HUDEP-2 (cell line): ENCODE measurements around the gene MAG.
"Not testable (repeated sequence)": the region's sequence is repeated elsewhere in the genome, so short reads cannot be mapped to it uniquely, and the experiment has no call there.

Experiments
- DNase-seq, 76 experiments: peaks; one replicate each; lab custom pipeline; 2025; ENCODE audit not compliant: unreplicated experiment in 76 of 76; lab: John Stamatoyannopoulos, UW

MAG gene

GRCh38 chr19:35279374-35279773 is 12.6 kb upstream of the MAG start:
- no peak for DNase-seq

GRCh38 chr19:35279985-35280821 is 11.8 kb upstream of the MAG start:
- no peak for DNase-seq

GRCh38 chr19:35281303-35281702 is 10.7 kb upstream of the MAG start:
- DNase-seq: no peak

- DNase-seq: no peak
Measured at GRCh38 chr19:35284153-35285094, 7.5 kb upstream of the MAG start.

- no peak for DNase-seq
Measured at GRCh38 chr19:35285095-35285449, 6.9 kb upstream of the MAG start.

GRCh38 chr19:35285465-35285864 is 6.5 kb upstream of the MAG start:
- DNase-seq: not testable (repeated sequence)

- DNase-seq: not testable (repeated sequence)
Measured at GRCh38 chr19:35286101-35286500, 5.9 kb upstream of the MAG start.

- no peak for DNase-seq
Measured at GRCh38 chr19:35287713-35288112, 4.2 kb upstream of the MAG start.

GRCh38 chr19:35288331-35288730 is 3.6 kb upstream of the MAG start:
- no peak for DNase-seq

GRCh38 chr19:35288906-35289305 is 3.1 kb upstream of the MAG start:
- DNase-seq: no peak

GRCh38 chr19:35290381-35291127 is 1.4 kb upstream of the MAG start:
- no peak for DNase-seq

- no peak for DNase-seq
Measured at GRCh38 chr19:35291259-35291658, 702 bp upstream of the MAG start.

- DNase-seq: no peak
Measured at GRCh38 chr19:35292421-35293362, 731 bp downstream of the MAG start.

- DNase-seq: no peak
Measured at GRCh38 chr19:35293363-35293739, 1.4 kb downstream of the MAG start.

GRCh38 chr19:35293808-35294207 is 1.8 kb downstream of the MAG start:
- DNase-seq: no peak

- DNase-seq: no peak
Measured at GRCh38 chr19:35294328-35294727, 2.4 kb downstream of the MAG start.

GRCh38 chr19:35294859-35295791 is 3.2 kb downstream of the MAG start:
- DNase-seq: no peak

GRCh38 chr19:35295792-35296462 is 4.0 kb downstream of the MAG start:
- peak in 3 of 76 experiments; percentile 9 to 17 (median 11) for DNase-seq
